ENCODE measurements around the gene SHISA9. TPM values are rescaled to one million over a fixed set of nuclear protein-coding genes. Genes with fewer than 3 reads are reported as not detected.

SHISA9 gene
- total RNA-seq, 4 donors from 2014 or later: not detected

DNA sequence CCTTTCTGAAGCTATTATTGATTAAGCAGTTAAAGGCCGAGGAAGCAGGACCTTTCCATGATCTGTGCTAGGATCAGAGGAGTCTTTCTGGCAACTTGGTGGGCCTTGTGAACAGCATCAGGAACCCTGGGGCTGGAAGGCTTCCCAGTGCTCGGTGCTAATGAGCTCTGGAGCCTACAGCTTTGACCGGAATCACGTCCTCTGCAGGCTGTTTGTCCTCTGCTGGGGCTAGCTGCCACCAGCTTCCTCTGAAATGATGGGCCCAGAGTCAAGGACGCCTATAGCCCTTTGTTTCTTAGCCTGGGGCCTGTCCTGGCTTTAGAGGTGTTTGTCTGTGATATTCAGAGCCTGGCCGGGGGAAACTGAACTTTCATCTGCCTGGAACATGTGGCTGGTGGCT lies 111.6 kb downstream of the SHISA9 start:
- intact Hi-C loops (cut with DNase I; ENCODE audit: low total_unique reads): no loop called here
- no peak for DNase-seq
- ATAC-seq: no peak
- no peaks in the 10 kb centered on the region for H3K4me1 ChIP-seq
- no peaks in the 10 kb centered on the region for H3K27me3 ChIP-seq
- H3K9me3 ChIP-seq: no peaks in the 10 kb centered on the region
- H3K36me3 ChIP-seq: no peaks in the 10 kb centered on the region
- in situ Hi-C loops (cut with MboI; ENCODE audit: low sequenced_read_pairs in 4 of 4): no loop called here
- TF ChIP-seq, protein P1, sequence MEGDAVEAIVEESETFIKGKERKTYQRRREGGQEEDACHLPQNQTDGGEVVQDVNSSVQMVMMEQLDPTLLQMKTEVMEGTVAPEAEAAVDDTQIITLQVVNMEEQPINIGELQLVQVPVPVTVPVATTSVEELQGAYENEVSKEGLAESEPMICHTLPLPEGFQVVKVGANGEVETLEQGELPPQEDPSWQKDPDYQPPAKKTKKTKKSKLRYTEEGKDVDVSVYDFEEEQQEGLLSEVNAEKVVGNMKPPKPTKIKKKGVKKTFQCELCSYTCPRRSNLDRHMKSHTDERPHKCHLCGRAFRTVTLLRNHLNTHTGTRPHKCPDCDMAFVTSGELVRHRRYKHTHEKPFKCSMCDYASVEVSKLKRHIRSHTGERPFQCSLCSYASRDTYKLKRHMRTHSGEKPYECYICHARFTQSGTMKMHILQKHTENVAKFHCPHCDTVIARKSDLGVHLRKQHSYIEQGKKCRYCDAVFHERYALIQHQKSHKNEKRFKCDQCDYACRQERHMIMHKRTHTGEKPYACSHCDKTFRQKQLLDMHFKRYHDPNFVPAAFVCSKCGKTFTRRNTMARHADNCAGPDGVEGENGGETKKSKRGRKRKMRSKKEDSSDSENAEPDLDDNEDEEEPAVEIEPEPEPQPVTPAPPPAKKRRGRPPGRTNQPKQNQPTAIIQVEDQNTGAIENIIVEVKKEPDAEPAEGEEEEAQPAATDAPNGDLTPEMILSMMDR (IDR thresholded peaks at IDR 0.05 in 4 of 5, conservative IDR thresholded peaks at IDR 0.05 in 1 of 5): no peak
- no peak for TF ChIP-seq POLR2A (IDR thresholded peaks at IDR 0.05)
- H3K27ac ChIP-seq: no peak overlapping the region
- H3K4me3 ChIP-seq: no peak overlapping the region

DNA sequence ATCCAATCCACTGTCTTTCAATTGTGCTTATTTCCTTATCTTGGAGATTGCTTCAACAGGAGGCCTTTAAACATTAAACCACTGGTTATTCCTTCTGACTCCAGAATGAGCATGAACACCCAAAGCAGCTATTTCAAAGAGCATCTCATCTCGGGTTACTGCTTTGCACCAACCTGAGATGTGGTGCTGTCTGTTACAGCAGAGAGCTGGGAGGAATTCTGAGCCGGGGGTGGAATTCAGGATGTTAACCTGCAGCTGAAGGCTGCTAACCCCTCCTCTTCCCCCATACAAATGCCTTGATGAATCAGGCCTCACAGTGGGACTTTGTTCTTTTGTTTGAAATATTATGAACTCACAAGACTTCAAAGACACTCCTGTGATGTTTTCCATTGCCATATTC lies 113.1 kb downstream of the SHISA9 start:
- no peaks in the 10 kb centered on the region for H3K27me3 ChIP-seq
- ATAC-seq (no peak), DNase-seq (no peak)
- H3K36me3 ChIP-seq: no peaks in the 10 kb centered on the region
- TF ChIP-seq, protein P1 (IDR thresholded peaks at IDR 0.05 in 4 of 5, conservative IDR thresholded peaks at IDR 0.05 in 1 of 5): no peak
- TF ChIP-seq POLR2A (IDR thresholded peaks at IDR 0.05): no peak
- no peaks in the 10 kb centered on the region for H3K4me1 ChIP-seq
- intact Hi-C loops (cut with DNase I; ENCODE audit: low total_unique reads) (no loop called here), in situ Hi-C loops (cut with MboI; ENCODE audit: low sequenced_read_pairs in 4 of 4) (no loop called here)
- H3K9me3 ChIP-seq: no peaks in the 10 kb centered on the region
- no peak overlapping the region for H3K27ac ChIP-seq
- H3K4me3 ChIP-seq: no peak overlapping the region

DNA sequence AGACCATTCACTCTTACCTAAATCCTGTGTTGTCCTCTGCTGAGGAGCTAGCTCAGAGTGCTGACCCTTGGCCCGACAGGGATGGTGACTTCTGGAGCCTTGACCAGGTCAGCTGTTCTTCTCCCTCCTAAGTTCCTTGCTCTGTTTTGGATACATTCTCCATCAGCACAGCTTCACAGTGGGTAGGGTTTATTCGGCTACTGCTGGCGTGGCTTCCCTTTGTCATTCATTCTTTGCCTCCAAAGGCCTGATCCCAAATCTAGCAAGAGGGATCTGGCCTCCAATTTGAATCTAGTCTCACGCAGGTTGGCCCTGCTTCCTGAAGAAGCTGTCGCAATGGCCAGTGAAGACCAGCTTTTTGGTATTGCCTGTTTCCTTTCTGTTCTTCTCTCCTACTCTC lies 116.6 kb downstream of the SHISA9 start:
- H3K4me3 ChIP-seq: no peak overlapping the region
- no peak overlapping the region for H3K27ac ChIP-seq
- no peaks in the 10 kb centered on the region for H3K9me3 ChIP-seq
- intact Hi-C loops (cut with DNase I; ENCODE audit: low total_unique reads): no loop called here
- H3K27me3 ChIP-seq: no peaks in the 10 kb centered on the region
- H3K4me1 ChIP-seq: no peaks in the 10 kb centered on the region
- ATAC-seq: no peak
- TF ChIP-seq, protein P1 (IDR thresholded peaks at IDR 0.05 in 4 of 5, conservative IDR thresholded peaks at IDR 0.05 in 1 of 5): no peak
- no peak for TF ChIP-seq POLR2A (IDR thresholded peaks at IDR 0.05)
- no peaks in the 10 kb centered on the region for H3K36me3 ChIP-seq
- DNase-seq: no peak
- in situ Hi-C loops (cut with MboI; ENCODE audit: low sequenced_read_pairs in 4 of 4): no loop called here

DNA sequence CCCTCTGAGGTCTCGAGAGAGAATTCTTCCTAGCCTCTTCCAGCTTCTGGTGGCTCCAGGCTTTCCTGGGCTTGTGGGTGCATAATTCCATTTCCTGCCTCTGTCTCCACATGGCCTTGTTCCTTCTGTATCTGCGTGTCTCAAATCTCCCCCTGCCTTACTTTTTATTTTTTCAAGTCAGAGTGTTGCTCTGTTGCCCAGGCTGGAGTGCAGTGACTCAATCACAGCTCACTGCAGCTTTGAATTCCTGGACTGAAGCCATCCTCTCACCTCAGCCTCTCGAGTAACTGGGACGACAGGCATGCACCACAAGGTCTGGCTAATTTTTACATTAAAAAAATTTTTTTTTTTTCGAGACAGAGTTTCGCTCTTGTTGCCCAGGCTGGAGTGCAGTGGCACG lies 120.6 kb downstream of the SHISA9 start:
- Histone ChIP-seq H3K27me3 (no peaks in the 10 kb centered on the region), H3K36me3 (no peaks in the 10 kb centered on the region), H3K9me3 (no peaks in the 10 kb centered on the region), H3K27ac (no peak overlapping the region), H3K4me1 (no peaks in the 10 kb centered on the region), H3K4me3 (no peak overlapping the region)
- no peak for DNase-seq
- TF ChIP-seq, protein P1 (IDR thresholded peaks at IDR 0.05 in 4 of 5, conservative IDR thresholded peaks at IDR 0.05 in 1 of 5): no peak
- TF ChIP-seq POLR2A (IDR thresholded peaks at IDR 0.05): no peak
- intact Hi-C loops (cut with DNase I; ENCODE audit: low total_unique reads) (no loop called here), in situ Hi-C loops (cut with MboI; ENCODE audit: low sequenced_read_pairs in 4 of 4) (no loop called here)
- ATAC-seq: no peak

DNA sequence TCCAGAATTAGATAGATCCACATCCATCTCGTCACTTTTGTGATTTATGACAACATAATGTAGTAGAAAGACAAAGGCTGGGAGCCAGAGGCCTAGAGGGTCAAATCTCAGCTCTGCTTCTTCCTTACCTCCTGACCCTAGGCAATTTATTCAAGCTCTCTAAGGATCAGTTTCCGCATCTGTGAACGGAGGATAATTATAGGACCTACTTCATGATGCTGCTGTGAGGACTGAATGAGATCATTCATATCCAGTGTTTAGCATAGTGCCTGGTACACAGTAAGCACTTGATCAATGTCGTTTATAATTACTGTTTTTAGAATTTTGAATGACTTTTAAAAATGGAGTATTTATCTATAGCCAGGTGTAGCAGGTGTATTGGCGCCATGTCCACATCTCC lies 128.4 kb downstream of the SHISA9 start:
- no peaks in the 10 kb centered on the region for H3K4me1 ChIP-seq
- H3K9me3 ChIP-seq: no peaks in the 10 kb centered on the region
- intact Hi-C loops (cut with DNase I; ENCODE audit: low total_unique reads): no loop called here
- no peak overlapping the region for H3K4me3 ChIP-seq
- in situ Hi-C loops (cut with MboI; ENCODE audit: low sequenced_read_pairs in 4 of 4): loop anchor here in 1 of 4 donors (25.0 kb wide), 2 partner anchors 92 to 108 kb away; no protein-coding TSS in a partner anchor
- no peak overlapping the region for H3K27ac ChIP-seq
- no peaks in the 10 kb centered on the region for H3K36me3 ChIP-seq
- H3K27me3 ChIP-seq: no peaks in the 10 kb centered on the region
- ATAC-seq: no peak
- TF ChIP-seq POLR2A (IDR thresholded peaks at IDR 0.05): no peak
- TF ChIP-seq, protein P1 (IDR thresholded peaks at IDR 0.05 in 4 of 5, conservative IDR thresholded peaks at IDR 0.05 in 1 of 5): no peak
- DNase-seq: no peak
